HG02943 (cell line): ENCODE data around the gene METTL23.

ENCODE experiments used
- ATAC-seq: cut with Tn5 transposase; IDR thresholded peaks from one replicate; pipeline ENCODE4 v1.9.1; 2021; ENCODE audit warnings: mild to moderate bottlenecking, low read depth, moderate library complexity; ENCODE audit not compliant: unreplicated experiment

METTL23 gene

DNA sequence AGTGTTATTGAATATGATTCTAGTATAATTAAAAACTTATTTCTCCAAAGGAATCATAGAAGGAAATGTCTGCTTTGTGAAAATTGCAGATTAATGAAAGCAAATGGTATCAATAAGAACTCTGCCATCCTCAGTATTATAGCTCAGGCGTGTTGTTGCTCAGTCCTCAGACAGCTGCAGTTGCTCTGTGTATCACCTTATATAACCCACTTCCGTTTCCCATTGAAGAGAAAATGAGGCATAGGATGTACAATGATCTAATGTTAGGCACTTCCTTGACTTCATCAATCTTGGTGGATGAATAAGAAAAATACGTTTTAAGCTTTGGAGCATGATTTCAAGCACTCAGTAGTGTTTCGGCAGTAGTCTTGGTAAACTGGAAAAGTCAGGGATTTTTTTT lies 25.4 kb downstream of the METTL23 start:
- no peak for ATAC-seq

DNA sequence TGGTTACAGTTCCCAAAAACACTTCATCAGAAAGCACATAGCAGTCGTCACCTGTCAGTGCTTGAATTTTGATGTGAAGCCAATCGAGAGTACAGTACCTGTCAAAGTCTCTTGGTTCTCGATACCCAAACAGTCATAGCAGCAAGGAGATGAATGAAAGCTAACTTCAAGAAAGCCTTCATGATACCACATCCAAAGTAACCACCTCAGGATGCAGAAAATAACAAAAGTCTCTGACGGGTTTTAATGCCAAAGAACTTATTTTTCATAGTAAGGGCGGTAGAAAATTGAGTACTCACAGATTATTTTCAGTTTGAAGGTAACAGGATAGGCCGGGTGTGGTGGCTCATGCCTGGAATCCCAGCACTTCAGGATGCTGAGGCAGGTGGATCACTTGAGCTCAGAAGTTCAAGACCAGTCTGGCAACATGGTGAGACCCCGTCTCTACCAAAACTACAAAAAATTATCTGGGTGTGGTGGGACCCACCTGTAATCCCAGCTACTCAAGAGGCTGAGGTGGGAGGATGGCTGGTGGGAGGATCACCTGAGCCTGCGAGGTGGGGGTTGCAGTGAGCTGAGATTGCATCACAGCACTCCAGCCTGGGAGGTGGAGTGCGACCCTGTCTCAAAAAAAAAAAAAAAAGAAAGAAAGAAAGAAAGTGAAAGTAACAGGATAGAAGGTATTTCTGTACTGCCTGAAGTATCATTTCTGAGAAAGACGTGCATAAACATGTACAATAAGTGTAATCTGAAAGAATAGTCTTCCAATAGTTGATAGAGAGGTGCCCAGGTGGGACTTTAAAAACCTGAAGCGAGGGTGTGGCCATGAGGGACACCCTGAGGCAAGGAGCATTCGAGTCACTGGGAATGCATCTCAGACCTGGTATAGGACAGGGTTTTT lies 26.7 kb downstream of the METTL23 start:
- no peak for ATAC-seq

DNA sequence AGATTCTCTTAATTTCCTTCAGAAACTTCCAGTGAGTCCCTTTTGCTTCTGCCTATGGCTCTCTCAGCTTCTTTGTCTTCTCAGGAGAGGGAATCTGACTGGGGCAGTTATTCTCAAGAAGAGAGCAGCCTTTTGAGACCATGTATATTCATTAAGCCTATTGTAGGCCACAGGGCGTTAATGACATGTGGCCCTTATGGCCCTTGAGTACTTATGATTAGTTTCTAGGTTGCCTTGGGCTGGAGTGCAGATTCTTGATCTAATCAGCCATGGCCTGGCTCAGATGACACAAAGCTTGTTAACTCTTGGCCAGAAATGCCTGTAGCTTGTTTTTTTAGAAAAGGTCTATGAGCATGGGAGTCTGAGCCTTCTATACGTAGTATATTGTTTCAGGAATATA lies 28.6 kb downstream of the METTL23 start:
- ATAC-seq: no peak

DNA sequence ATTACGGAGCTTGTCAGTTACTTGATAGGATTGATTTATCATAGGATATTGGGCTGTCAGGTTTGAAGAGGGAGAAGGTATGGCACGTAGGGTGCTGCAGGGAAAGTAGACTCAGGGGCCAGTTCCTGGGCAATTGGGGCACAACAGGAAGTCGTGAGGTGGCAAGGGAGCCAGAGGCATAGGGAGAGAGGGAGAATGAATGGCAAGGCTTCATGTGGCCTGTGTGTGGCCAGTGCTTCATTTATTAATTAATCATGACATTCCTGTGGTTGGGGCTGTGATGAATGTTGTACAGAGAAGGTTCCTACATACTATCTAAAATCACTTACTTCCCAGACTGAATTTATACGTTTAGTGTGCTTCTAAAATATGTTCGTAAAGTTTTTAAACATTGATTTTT lies 30.6 kb downstream of the METTL23 start:
- no peak for ATAC-seq

DNA sequence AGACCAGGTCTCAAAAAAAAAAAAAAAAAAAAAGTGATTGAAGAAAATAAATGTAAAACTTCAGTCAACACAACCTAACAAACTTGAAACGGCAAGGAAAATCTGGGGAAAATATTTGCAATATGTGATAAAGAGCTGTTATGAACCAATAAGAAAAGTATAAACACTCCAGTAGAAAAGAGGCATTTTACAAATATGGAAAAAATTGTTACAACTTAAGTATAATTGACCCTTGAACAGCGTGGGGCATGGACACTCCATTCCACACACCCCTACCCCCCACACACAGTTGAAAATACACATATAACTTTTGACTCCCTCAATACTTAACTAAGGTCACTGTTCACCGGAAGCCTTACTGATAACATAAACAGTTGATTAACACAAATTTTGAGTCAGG lies 31.9 kb downstream of the METTL23 start:
- ATAC-seq: no peak

- no peak for ATAC-seq
Measured at GRCh38 chr17:76772842-76773525, 46.3 kb downstream of the METTL23 start.

DNA sequence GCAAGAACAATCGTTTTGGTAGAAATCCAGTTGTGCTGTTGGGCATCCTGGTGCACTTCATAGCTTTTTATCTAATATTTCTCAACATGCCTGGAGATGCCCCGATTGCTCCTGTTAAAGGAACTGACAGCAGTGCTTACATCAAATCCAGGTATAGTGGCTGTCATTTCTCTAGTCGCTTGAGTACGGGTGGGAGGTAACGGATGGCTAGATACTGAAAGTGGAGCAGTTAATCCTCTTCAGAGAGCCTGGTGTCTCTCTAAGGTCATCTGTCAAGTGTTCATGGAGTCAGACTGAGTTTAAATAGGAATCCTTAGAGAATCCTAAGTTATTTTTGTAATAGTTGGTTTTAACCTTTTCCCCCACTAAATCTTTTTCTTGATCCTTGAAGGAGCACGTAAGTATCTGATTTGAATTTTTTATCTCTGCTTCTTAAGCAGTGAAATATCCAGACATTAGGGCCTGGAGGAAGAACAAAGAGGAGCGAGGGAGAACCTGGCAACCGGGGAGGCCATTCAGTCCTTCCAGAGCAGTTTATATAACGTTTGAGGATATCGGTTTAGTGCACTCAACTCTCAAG lies 48.5 kb downstream of the METTL23 start:
- no peak for ATAC-seq

DNA sequence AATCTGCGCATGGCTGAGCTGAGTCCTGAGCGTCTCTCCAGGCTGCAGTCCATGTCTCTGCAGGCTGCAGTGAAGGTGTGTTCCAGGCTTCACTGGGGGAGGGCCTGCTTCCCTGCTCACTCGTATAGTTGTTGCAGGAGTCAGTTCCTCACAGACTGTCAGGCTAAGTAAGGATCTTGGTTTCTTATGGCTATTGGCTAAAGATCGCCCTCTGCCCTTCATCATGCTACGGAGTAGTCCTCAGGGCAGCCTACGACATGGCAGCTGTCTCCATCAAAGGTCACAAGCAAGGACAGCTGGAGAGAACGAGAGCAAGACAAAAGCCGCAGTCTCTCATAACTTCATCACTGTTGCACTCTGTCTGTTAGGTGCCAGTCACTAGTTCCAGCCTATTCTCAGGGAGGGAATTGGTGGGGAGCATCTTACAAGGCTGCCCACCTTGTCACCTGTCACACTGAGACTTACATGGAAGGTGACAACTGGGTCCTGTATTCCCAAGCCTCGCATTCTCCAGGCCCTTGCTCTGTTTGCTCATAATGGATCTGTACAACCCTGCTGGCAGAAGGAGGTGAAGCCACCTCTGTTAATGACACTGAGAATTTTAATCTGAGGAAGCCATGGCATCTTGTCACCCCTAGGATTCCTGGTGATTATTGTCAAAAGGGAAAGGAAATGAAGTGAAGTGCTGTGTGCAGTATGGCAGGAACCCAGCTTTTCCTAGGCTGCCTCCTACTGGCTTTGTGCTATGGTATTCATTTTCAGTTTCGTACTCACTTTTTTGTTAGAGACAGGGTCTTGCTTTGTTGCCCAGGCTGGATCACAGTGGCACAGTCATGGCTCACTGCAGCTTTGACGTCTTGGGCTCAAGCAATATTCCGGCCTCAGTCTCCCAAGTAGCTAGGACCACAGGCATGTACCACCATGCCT lies 54.7 kb downstream of the METTL23 start:
- ATAC-seq: no peak

GRCh38 chr17:76783146-76783545 lies 56.5 kb downstream of the METTL23 start:
- ATAC-seq: no peak
